Midbrain (tissue), 1 donor: Measurements from ENCODE around the gene METTL17.
"Not testable (repeated sequence)": the region's sequence is repeated elsewhere in the genome, so short reads cannot be mapped to it uniquely, and the experiment has no call there.

Experiments used
- DNase-seq: peaks from one replicate; lab custom pipeline; 2025; lab: John Stamatoyannopoulos, UW

Gene METTL17

DNA sequence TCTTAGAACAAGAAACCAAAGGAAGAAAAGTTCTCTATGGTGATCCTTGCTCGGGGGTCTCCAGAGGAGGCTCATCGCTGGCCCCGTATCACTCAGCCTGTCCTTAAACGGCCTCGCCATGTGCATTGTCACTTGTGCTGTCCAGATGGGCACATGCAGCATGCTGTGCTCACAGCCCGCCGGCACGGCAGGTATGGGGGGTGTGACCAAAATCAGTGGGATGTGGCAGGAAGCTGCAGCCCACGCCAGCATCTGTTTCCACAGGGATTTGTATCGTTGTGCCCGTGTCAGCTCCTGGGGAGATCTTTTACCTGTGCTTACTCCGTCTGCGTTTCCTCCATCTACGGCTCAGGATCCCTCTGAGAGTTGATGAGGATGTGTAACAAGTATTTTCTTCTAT, 6.7 kb downstream of the METTL17 start:
- no peak for DNase-seq

DNA sequence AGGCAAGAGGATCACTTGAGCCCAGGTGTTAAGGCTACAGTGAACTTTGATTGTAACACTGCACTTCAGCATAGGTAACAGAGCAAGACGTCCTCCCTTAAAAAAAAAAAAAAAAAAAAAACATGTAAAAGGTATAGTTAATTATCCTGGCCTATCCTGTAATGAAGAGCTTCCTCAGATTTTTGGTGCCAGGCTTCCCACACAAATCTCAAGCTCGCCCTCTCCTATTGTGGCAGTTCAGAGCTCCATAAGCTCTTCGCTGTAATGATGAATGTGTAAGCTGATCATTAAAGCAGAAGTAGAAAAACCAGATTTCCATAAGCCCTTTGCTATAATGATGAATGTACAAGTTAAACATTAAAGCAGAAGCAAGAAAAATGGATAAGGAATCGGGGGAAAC, 7.3 kb downstream of the METTL17 start:
- DNase-seq: no peak

DNA sequence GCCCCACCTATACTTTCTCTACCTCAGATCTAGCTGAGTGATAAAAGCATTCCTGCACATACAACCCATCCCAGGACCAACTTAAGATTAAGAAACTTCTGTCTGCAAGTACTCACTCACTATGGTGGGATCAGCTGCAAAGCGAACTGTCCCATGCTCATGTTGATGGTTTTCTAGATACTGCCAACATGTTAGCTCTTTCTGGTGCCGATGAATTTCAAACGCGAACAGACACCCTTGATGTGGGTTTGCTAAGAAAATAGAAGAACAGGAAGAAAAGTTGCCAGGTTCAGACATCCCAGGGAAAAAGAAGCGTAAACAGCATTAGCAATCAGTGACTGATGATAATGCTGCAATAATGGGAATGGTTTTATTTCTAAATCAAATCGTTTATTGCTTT, 7.8 kb downstream of the METTL17 start:
- DNase-seq: no peak

DNA sequence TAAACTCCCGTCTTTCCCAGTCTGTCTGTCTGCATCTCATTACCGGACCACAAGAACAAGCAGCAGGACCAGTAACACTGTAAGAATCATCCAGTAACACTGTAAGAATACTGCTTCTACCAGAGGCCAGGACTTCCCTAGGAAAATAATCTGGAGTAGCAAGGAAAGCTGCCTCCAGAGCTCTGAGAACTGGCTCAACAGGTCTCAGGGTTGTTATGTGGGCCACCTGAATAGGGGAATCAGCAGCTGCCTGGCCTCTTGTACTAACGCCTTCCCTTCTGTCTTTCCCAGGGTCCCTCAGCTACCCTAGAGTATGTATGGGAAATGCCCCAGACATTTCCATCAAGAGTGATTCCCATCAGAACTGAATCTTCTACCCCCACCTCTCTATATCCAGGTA, 8.4 kb downstream of the METTL17 start:
- no peak for DNase-seq

DNA sequence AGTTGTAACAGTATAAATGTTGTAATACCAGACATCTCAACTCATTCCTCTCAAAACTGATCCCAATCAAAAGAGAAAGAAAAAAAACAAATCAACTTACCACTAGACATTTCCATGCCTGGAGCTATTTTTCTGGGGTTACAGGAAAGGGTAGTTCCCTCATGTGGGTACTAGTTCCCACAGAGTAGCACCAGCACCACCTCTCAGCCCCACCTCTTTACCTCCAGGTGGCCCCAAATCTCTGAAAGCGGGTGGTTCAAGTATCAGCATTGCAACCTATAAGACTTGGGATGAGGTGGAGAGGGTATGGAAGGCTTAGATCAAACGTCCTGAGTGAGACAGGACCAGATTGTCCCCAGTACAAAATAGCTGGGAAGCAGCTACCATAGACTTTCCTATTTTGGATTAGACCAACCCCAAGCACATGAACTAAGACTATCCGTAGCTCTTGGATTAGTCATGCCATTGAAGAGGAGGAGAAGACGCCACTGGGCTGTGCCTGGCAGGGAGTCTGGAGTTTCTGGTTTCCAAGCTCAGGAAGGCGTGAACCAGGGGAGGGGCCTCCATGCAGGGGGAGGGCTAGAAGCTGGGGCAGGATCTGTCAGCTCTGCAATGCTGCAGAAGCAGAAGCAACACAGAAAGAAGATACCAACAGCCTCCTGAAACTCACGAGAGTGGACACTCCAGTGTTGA, 9.0 kb downstream of the METTL17 start, which contains the start of gene SLC39A2:
TSS of gene SLC39A2 (plus strand) at position 620 of the 693 bp plus-strand sequence. CDS start 154 bp downstream, outside the sequence.
- DNase-seq: no peak

DNA sequence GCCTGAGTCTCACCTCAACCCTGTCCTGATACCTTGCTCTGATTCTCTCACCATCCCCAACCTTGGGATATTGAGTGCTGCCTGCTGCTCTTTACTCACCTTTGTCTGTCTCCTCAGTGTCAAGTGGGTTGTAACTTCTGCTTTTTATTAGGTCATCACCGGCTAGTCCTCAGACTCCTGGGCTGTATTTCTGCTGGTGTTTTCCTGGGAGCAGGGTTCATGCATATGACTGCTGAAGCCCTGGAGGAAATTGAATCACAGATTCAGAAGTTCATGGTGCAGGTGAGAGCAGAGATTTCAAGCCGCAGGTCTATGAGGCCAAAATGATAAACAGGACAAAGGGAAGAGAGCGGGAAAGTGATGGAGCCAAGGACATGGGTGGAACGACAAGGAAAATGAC, 9.8 kb downstream of the METTL17 start:
- DNase-seq: no peak

DNA sequence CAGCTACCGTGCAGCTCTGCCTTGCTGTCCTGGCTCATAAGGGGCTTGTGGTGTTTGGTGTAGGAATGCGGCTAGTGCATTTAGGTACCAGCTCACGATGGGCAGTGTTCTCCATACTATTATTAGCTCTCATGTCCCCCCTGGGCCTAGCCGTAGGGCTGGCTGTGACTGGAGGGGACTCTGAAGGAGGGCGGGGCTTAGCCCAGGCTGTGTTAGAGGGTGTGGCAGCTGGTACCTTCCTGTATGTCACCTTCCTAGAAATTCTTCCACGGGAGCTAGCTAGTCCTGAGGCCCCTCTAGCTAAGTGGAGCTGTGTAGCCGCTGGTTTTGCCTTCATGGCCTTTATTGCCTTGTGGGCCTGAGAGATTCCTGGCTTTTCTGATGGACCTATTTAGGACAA, 11.4 kb downstream of the METTL17 start:
- no peak for DNase-seq

DNA sequence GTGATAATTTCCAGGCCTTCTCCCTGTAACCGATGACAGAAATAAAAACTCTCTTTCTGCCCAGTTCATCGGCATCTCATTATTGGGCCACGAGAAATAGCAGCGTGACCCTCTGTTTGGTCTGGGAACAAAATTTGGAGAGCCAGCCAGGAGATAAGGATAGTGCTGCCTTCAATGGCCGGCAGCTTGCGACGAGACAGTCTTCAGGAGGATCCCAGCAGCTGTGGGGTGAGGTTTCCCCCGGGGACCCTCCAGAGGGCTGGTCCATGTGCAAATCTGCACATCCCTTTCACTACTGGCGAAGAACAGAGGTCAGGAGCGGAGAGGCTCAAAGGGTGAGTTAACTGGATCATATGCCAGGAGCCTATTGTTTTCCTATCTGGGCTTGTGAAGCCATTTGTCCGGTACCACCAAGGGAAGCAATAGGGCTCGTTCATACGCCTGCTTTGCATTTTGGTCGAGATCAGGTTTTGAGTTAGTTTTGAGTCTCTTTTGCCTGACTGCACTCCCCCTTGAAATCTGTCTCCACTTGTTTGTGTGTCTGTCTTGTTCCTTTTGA, 14.1 kb downstream of the METTL17 start:
- DNase-seq: no peak

DNA sequence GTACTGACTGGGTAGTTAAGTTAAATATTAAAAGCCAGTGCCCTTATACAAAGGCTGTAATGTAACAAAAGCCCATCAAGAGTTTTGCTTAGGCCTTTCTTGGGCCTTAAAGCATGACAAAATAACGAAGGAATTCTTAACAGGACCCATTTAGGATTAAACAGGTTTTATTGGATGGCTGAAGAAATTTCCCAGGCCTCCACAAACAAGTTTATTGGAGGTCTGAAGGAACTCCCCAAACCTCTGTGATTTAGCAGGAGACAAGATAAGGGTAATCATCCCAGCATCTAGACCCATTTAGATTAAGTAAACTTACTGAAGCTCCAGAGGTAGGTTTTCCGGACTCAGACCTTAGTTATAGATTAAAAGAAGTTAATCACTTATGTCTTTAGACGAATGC, 19.9 kb downstream of the METTL17 start:
- DNase-seq: not testable (repeated sequence)

DNA sequence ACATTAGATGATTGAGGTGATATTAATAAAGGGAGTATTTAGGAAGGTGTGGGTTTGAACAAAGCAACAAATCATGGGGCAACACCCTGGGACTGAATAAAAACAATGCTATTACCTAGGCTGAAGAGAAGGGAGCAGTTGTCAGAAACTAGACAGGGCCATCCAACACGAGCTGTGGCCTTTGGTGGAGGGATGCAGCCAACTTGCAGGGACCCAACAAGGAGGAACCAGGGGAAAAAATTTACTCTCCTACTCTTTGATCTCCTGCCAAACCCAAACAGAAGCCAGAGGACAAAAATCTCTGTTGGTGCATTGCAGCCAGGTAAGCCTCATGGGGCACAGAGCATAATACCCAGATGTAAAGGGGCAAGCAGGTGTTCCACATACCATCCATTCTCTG, 21.4 kb downstream of the METTL17 start:
- DNase-seq: no peak

DNA sequence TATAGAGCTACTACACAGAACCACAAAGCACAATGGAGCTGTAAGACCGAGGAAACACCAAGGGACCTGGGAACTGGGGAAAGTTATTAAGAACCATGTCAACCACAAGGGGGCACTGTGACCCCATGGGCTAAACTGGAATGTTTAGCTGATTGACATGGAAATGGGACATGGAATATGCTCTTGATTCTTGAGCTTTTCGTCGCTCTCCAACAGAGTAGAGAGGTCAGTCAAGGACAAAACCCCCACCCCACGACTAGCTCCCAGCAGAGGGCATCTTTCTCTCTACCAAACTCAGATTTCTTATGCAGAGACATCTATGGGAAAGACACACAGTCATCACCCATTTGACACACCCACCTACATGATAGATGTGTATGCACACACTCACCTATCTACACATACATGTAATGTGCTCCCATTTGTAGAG, 25.0 kb downstream of the METTL17 start:
- DNase-seq: peak; percentile 96

DNA sequence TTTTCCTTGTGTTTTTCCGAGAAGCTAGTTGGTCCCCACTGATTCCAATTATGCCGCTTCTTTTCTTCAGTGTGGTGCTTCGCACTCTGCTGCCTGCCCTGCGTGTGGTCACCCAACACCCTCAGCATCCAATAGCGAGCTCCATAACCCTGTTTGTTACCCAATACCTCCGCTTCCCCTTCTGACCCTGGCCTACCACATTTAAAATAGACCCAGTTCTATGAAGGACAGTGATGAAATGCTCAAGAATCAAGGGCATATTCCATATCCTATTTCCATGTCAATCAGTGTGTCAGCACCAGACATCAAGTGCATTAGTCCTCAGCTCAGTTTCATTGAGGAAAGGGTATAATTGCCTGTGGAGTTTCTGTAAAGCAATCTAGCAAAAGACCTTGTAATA, 25.5 kb downstream of the METTL17 start:
- DNase-seq: no peak

DNA sequence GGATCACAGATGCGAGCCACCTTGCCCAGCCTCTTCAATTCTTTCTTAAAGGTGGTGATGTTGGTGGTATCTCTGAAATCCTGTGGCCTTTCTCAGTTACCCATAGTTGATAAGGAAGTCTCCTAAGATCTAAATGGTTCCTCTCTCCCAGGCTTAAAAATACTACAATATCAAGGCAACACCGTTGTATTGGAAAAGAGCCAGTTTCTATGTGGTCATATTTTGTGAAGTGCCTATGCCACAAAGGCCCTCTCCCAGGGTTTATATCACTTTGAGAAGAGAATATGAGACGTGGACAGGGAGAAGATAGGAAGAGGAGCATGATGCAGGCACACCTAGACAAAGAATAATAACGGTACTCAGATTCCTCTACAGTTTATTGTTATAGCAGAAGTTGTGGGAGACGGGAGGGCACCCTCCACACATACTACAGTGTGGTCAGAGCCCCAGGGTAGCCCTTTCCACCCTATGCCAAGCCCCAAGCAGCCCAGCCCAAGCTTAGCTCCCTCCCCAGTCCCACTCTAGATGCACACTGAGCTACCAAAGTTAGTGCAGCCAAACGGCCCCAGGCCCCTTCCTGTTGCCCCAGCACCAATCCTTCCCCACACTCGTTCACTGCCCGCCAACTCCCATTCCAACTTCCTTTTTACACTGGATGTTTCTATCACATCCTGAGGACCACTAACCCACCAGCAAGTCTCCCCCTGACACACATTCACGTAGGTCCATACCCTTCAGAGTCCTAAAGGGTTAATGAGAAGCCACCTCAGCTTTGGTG, 26.8 kb downstream of the METTL17 start:
- DNase-seq: no peak

DNA sequence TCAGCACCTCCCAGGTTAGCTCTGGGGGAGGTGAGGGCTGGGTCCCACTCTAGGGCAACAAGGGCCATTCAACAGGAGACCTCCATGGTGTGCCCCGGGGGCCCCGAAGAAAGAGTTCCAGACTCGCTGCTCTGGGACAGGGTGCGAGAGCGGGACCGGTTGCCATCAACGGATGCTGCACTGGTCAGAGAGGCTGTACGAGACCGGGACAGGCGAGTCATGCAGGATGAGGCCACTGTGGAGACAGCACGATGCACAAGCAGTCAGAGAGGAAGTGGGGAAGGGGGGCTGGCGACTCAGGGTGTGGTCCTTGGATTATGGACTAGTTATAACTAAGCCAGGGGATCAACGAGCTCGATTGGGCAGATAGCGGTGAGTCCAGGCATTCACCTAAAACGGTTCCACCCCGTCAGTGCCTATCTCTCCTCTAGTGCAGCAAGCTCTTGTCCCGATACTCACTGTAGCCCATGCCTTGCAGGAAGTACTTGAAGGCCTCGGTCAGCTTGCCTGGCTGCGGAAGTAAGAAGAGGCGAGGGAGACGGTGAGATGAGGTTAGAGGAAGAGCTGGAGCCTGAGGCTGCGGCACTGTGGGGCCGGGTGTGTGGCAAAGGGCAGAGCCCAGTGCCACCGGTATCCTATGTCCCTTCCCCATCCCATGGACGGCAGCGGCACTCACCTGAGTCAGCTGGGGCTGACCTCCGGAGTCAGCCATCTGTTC, 27.9 kb downstream of the METTL17 start:
- DNase-seq: no peak

DNA sequence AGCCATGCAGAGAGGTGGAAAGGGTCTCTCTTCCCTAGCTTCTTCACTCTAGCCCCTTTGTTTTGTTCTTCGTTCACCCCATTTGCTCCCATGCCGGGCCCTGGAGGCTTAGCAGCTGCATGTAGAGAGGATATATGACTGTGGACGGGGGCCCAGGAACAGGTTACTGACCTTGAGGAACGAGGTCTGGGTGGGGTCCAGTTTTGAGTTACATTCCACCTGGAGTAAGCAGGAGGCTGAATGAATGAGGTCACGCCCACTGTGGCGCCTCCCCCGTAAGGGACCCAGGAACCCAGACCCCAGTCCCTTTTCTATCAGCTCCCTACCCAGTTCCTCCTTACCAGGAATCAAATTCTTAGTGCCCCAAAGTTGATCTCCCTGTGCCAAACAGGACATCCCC, 28.5 kb downstream of the METTL17 start:
- no peak for DNase-seq

DNA sequence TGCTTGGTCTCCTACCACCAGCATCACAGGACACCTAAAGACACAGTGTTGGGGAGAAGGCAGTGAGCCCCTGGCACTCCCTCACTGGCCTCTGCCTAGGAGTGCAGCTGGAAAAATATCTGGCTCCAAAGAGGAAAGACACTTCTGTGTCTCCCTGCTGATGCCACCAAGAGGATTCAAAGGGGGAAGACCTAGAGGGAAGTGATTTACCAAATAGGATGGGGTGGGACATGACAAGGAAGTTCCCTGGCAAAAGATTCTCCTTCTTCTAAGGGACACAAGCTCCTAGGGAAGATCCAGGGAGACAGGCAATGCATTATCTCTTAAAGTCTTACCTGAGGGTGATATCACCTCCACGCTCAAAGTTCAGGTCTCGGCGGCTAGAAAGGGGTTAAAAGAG, 29.0 kb downstream of the METTL17 start:
- no peak for DNase-seq

DNA sequence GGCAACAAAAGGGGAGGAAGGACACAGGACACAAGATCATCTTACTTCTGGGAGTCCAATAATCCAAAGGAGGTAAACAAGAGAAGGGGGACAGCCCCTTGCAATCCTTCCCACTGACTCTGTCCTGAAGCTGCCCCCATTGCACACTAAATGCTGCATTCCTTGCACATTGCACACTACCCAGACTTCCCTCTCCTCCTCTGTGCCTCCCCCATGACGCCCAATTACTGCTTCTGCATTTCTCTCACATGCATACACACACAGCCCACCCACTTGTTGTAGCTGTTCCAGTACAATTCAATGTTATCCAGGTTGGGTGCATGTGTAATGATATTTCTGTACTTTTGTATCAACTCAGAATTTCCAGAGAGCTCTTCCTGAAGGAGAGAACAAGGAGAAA, 29.6 kb downstream of the METTL17 start:
- no peak for DNase-seq

DNA sequence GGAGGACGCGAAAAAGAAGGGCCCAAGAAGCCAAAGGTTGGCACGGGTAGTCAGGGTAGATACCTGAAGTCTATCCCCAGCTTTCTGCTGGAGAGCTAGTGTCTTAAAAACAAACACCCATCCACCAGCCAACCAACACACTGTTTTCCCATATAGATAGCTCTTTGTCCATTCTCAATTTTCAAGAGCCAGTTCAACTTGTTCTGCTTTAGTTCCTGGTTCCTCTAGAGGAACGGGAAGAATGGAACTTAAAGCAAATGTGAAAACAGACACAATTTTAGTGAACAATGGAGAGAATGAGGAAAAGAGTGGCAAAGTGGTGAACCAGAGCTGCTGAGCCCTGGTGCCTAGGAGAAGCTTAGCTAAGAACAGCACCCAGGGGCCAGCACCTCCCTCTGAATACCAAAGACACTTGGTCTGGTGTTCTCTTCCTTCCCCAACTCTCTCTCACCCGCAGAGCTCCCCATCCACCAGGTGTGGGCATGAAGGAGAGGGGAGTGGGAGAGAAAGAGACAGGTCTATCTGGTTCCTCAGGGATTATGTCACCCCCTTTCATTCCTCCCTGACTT, 31.3 kb downstream of the METTL17 start:
- no peak for DNase-seq

DNA sequence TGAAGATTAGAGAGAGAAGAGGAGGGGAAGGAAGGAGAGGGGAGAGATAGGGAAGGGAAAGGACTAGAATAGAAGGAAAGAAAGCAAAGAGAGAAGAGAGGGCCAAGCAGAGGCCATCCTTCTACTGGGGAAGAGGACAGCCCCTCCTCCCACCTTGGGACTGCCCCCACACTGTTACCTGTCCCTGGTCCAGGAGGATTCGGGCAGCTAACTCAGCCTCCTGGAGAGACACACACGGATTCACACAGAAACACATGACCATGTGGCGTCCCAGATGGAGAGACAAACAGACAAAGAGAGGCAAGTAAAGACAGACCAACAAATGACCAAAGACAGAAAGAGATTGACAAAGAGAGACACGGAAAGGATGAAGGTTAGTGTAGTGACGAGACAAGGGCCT, 32.9 kb downstream of the METTL17 start:
- no peak for DNase-seq

DNA sequence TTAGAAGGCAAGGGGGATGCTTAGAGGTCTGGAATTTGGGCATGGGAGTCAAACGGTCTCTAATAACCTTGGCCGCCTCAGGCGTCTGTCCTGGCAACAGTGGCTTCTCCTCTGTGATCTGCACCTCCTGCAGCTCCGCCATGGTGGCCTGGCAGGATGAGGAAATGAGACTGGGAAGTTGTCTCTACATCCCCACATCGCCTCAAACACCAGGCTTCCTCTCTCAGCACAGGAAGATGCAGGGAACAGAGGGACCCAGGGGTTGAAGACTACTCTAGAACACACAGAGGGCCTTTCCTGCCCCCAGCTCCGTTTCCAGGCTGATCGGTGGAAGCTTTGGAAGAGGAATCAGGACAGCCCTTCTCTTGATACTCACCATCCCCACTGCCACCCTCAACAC, 33.4 kb downstream of the METTL17 start:
- peak; percentile 30 for DNase-seq

DNA sequence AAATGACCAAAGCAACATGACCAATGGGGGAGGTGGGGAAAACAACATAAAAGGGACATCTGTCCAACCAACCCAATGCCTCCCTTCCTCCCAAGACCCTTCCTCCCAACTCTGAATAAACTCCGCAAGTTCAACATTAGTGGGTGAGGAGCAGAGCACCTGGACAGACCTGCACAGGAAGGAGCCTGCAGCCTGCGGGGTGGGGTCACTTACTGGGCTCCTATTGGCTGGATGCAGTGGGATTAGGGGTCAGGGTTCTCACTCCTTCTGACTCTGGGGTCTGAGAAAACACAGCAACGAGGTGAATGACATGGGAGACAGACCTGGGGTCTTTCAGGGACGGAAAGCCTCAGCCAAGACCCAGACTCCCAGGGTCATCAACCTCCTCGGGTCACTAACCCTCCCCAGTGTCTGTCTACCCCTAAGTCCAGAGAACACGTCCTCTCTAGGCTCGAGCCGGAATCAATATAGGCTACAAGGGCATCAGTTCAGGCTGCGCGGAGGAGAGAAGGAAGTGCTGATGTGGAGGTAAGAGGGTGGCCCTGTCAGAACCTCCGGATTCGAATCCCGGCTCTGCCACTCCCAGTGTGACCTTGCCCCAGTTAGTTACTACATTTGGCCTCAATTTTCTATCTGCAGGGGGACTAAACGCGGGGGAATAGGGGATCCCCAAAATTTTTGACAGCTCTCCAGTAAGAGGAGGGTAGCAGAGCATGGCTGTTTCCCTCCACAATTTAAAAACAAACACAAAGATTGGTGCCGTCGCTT, 34.2 kb downstream of the METTL17 start:
- DNase-seq: no peak
